Muscle layer of duodenum (tissue), 2 donors: ENCODE measurements around the gene FAM229A.

Experiments used
- H3K27ac ChIP-seq: one replicate; pipeline ENCODE4 v1.7.0; 2013; ENCODE audit warnings: mild to moderate bottlenecking, low read length
- H3K27me3 ChIP-seq: one replicate; pipeline ENCODE4 v1.7.0; 2013; ENCODE audit warnings: low read depth, mild to moderate bottlenecking, control low read depth, low read length
- H3K36me3 ChIP-seq, 2 donors: one replicate each; pipeline ENCODE4 v1.7.0; 2013; ENCODE audit warnings: low read length in 2 of 2, control low read depth in 1 of 2, mild to moderate bottlenecking in 1 of 2; ENCODE audit not compliant: insufficient read depth in 2 of 2, control insufficient read depth in 1 of 2
- H3K4me1 ChIP-seq, 2 donors: one replicate each; pipeline ENCODE4 v1.7.0; 2013; ENCODE audit warnings: low read length in 2 of 2, mild to moderate bottlenecking in 2 of 2, control low read depth in 1 of 2, moderate library complexity in 1 of 2; ENCODE audit not compliant: insufficient read depth in 2 of 2, control insufficient read depth in 1 of 2
- H3K4me3 ChIP-seq, 2 donors: one replicate each; pipeline ENCODE4 v1.7.0; 2013; ENCODE audit warnings: low read length in 2 of 2, low read depth in 1 of 2, mild to moderate bottlenecking in 1 of 2
- H3K9me3 ChIP-seq, 2 donors: one replicate each; pipeline ENCODE4 v1.7.0; 2013; ENCODE audit warnings: low read length in 2 of 2, control low read depth in 1 of 2, mild to moderate bottlenecking in 1 of 2; ENCODE audit not compliant: control insufficient read depth in 1 of 2
- donor health status: healthy.

FAM229A gene

GRCh38 chr1:32373996-32374592 lies 11.8 kb upstream of the FAM229A start:
- no peak overlapping the region for H3K4me3 ChIP-seq
- H3K36me3 ChIP-seq: peaks cover 54 to 83% of the 10 kb centered on the region in 2 donors
- H3K27ac ChIP-seq: no peak overlapping the region
- H3K27me3 ChIP-seq: no peaks in the 10 kb centered on the region
- no peaks in the 10 kb centered on the region for H3K4me1 ChIP-seq
- H3K9me3 ChIP-seq: no peaks in the 10 kb centered on the region

GRCh38 chr1:32372149-32372756 lies 10.0 kb upstream of the FAM229A start:
- no peak overlapping the region for H3K27ac ChIP-seq
- peaks cover 55 to 83% of the 10 kb centered on the region in 2 donors for H3K36me3 ChIP-seq
- H3K4me3 ChIP-seq: no peak overlapping the region
- H3K9me3 ChIP-seq: no peaks in the 10 kb centered on the region
- H3K4me1 ChIP-seq: no peaks in the 10 kb centered on the region
- H3K27me3 ChIP-seq: no peaks in the 10 kb centered on the region

GRCh38 chr1:32367912-32368635 lies 5.8 kb upstream of the FAM229A start:
- Histone ChIP-seq H3K4me1 (no peaks in the 10 kb centered on the region), H3K36me3 (peaks cover 57 to 80% of the 10 kb centered on the region in 2 donors), H3K27me3 (no peaks in the 10 kb centered on the region), H3K27ac (no peak overlapping the region), H3K9me3 (no peaks in the 10 kb centered on the region), H3K4me3 (no peak overlapping the region)

GRCh38 chr1:32365445-32365844 lies 3.2 kb upstream of the FAM229A start:
- Histone ChIP-seq H3K9me3 (no peaks in the 10 kb centered on the region), H3K27me3 (no peaks in the 10 kb centered on the region), H3K27ac (no peak overlapping the region), H3K4me3 (no peak overlapping the region), H3K36me3 (peaks cover 43 to 63% of the 10 kb centered on the region in 2 donors), H3K4me1 (peaks cover 0 to 16% of the 10 kb centered on the region in 2 donors)

- H3K27ac ChIP-seq: no peak overlapping the region
- H3K4me1 ChIP-seq: peaks cover 0 to 16% of the 10 kb centered on the region in 2 donors
- no peak overlapping the region for H3K4me3 ChIP-seq
- H3K27me3 ChIP-seq: no peaks in the 10 kb centered on the region
- H3K9me3 ChIP-seq: no peaks in the 10 kb centered on the region
- H3K36me3 ChIP-seq: peaks cover 43 to 61% of the 10 kb centered on the region in 2 donors
Observed at GRCh38 chr1:32364836-32365235, 2.6 kb upstream of the FAM229A start.

GRCh38 chr1:32363713-32364112 lies 1.4 kb upstream of the FAM229A start:
- Histone ChIP-seq H3K27ac (no peak overlapping the region), H3K36me3 (peaks cover 40 to 50% of the 10 kb centered on the region in 2 donors), H3K4me1 (peaks cover 0 to 16% of the 10 kb centered on the region in 2 donors), H3K27me3 (no peaks in the 10 kb centered on the region), H3K9me3 (no peaks in the 10 kb centered on the region), H3K4me3 (no peak overlapping the region)

GRCh38 chr1:32361674-32362473 lies 411 bp downstream of the FAM229A start:
- H3K4me3 ChIP-seq: peak overlapping the region in 1 of 2 donors; percentile 57
- no peaks in the 10 kb centered on the region for H3K27me3 ChIP-seq
- H3K4me1 ChIP-seq: peaks cover 0 to 16% of the 10 kb centered on the region in 2 donors
- peaks cover 23 to 32% of the 10 kb centered on the region in 2 donors for H3K36me3 ChIP-seq
- H3K27ac ChIP-seq: no peak overlapping the region
- H3K9me3 ChIP-seq: no peaks in the 10 kb centered on the region

- Histone ChIP-seq H3K4me3 (peak overlapping the region in 1 of 2 donors; percentile 57), H3K36me3 (peaks cover 17 to 26% of the 10 kb centered on the region in 2 donors), H3K27ac (no peak overlapping the region), H3K27me3 (no peaks in the 10 kb centered on the region), H3K9me3 (no peaks in the 10 kb centered on the region), H3K4me1 (peaks cover 0 to 16% of the 10 kb centered on the region in 2 donors)
Observed at GRCh38 chr1:32361308-32361673, 994 bp downstream of the FAM229A start.

GRCh38 chr1:32358435-32358834 lies 3.9 kb downstream of the FAM229A start:
- Histone ChIP-seq H3K4me1 (peaks cover 0 to 26% of the 10 kb centered on the region in 2 donors), H3K9me3 (no peaks in the 10 kb centered on the region), H3K27me3 (no peaks in the 10 kb centered on the region), H3K36me3 (peaks cover under 1 to 4% of the 10 kb centered on the region in 2 donors), H3K27ac (no peak overlapping the region), H3K4me3 (no peak overlapping the region)

- Histone ChIP-seq H3K27ac (no peak overlapping the region), H3K4me3 (no peak overlapping the region), H3K36me3 (no peaks in the 10 kb centered on the region), H3K27me3 (no peaks in the 10 kb centered on the region), H3K4me1 (peaks cover 0 to 31% of the 10 kb centered on the region in 2 donors), H3K9me3 (no peaks in the 10 kb centered on the region)
Observed at GRCh38 chr1:32357614-32358013, 4.7 kb downstream of the FAM229A start.

GRCh38 chr1:32356478-32356877 lies 5.8 kb downstream of the FAM229A start:
- no peak overlapping the region for H3K4me3 ChIP-seq
- H3K9me3 ChIP-seq: no peaks in the 10 kb centered on the region
- H3K27ac ChIP-seq: no peak overlapping the region
- peaks cover 0 to 29% of the 10 kb centered on the region in 2 donors for H3K4me1 ChIP-seq
- H3K36me3 ChIP-seq: no peaks in the 10 kb centered on the region
- H3K27me3 ChIP-seq: no peaks in the 10 kb centered on the region
